Measurements from ENCODE around the gene TDP1.

GRCh38 chr14:89965839-89966238 lies 10.1 kb downstream of the TDP1 start:
- TF ChIP-seq EP300 (IDR thresholded peaks at IDR 0.05): no peak
- TF ChIP-seq CTCF (IDR thresholded peaks at IDR 0.05): no peak
- no peak for TF ChIP-seq POLR2A (IDR thresholded peaks at IDR 0.05; ENCODE audit: low read depth)
- TF ChIP-seq POLR2AphosphoS5 (IDR thresholded peaks at IDR 0.05): no peak

Data from esophagus muscularis mucosa (tissue), 4 donors.